Stimulated activated effector memory CD8-positive, alpha-beta T cell treated with anti-CD3 and anti-CD28 coated beads, Interleukin-12 subunit alpha, Interleukin-12 subunit beta, amount 100 ng/mL, for 72 hours (primary cell): Measurements from ENCODE around the gene CEBPZ.
A peak's percentile ranks its signal among the peaks of the same experiment; 100 is the strongest.

Experiments used
- ATAC-seq: fragments of 150-1000 bp; cut with Tn5 transposase; 2 replicates; pipeline ENCODE4 v1.10.0; 2021
- DNase-seq, 2 donors: peaks; one replicate each; pipeline ENCODE4 v3.0.0; 2021 to 2022; ENCODE audit warnings: low spot score in 2 of 2
- H3K27ac Mint-ChIP-seq: one replicate; pipeline ENCODE4 v1.8.0; 2022; ENCODE audit warnings: mild to moderate bottlenecking, mixed read lengths
- H3K36me3 Mint-ChIP-seq: one replicate; pipeline ENCODE4 v1.8.0; 2022; ENCODE audit warnings: mild to moderate bottlenecking, mixed read lengths
- H3K4me1 Mint-ChIP-seq: one replicate; pipeline ENCODE4 v1.8.0; 2022; ENCODE audit warnings: mixed read lengths
- H3K4me3 Mint-ChIP-seq: one replicate; pipeline ENCODE4 v1.8.0; 2022; ENCODE audit warnings: mild to moderate bottlenecking, mixed read lengths
- H3K9me3 Mint-ChIP-seq: one replicate; pipeline ENCODE4 v1.8.0; 2022; ENCODE audit warnings: mixed read lengths

Gene CEBPZ, protein sequence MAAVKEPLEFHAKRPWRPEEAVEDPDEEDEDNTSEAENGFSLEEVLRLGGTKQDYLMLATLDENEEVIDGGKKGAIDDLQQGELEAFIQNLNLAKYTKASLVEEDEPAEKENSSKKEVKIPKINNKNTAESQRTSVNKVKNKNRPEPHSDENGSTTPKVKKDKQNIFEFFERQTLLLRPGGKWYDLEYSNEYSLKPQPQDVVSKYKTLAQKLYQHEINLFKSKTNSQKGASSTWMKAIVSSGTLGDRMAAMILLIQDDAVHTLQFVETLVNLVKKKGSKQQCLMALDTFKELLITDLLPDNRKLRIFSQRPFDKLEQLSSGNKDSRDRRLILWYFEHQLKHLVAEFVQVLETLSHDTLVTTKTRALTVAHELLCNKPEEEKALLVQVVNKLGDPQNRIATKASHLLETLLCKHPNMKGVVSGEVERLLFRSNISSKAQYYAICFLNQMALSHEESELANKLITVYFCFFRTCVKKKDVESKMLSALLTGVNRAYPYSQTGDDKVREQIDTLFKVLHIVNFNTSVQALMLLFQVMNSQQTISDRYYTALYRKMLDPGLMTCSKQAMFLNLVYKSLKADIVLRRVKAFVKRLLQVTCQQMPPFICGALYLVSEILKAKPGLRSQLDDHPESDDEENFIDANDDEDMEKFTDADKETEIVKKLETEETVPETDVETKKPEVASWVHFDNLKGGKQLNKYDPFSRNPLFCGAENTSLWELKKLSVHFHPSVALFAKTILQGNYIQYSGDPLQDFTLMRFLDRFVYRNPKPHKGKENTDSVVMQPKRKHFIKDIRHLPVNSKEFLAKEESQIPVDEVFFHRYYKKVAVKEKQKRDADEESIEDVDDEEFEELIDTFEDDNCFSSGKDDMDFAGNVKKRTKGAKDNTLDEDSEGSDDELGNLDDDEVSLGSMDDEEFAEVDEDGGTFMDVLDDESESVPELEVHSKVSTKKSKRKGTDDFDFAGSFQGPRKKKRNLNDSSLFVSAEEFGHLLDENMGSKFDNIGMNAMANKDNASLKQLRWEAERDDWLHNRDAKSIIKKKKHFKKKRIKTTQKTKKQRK

DNA sequence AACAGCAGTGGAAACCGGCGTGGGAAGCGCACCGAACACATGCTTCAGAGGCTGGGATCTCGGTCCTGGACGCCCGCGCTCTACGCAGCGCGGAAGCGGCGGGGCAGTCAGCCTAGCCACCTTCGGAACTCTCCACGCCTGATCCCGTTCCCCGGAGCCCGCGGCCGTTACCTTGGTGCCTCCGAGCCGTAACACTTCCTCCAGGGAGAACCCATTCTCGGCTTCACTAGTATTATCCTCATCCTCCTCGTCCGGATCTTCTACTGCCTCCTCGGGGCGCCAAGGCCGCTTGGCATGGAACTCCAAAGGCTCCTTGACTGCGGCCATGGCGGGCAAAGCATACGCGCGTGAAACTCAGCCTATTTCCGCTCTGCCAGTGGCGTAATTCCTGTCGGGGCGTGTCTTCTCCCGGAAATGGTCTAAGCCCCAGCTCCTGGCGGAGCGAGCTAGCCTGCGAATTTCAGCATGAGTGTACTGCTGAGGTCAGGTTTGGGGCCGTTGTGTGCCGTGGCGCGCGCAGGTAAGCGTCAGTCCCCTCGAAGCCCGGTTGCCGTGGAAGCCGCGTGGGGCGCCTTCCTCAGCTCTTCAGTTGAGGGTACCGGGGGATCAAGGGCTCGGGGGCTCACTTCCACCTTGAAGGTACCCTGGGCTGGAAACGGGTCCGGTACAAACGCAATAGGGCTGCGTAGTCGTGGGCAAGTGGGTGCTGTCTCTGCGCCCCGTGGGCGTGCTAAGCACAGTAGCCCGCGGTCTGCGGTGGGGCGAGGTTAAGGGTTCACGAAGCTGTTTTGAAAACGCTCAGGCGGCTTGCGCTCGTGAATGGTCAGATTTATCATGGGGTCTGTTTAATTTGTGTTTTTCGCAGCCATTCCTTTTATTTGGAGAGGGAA lies at the start of gene CEBPZ, which contains the start of gene NDUFAF7:
Gene CEBPZ (minus strand): TSS at position 356 of the 890 bp plus-strand sequence. CDS start 29 bp downstream, at position 327.
Gene NDUFAF7 (plus strand): TSS at position 418 of the 890 bp plus-strand sequence. CDS start 48 bp downstream, at position 466.
- no peaks in the 10 kb centered on the region for H3K9me3 Mint-ChIP-seq
- DNase-seq (peak; percentile 74 to 94), ATAC-seq (peak; percentile 97)
- H3K36me3 Mint-ChIP-seq, result peaks cover 55% of the 10 kb centered on the region
- peaks cover 29% of the 10 kb centered on the region for H3K4me1 Mint-ChIP-seq
- no peak within 1 kb of the TSS for H3K27ac Mint-ChIP-seq
- H3K4me3 Mint-ChIP-seq, result no peak within 1 kb of the TSS

DNA sequence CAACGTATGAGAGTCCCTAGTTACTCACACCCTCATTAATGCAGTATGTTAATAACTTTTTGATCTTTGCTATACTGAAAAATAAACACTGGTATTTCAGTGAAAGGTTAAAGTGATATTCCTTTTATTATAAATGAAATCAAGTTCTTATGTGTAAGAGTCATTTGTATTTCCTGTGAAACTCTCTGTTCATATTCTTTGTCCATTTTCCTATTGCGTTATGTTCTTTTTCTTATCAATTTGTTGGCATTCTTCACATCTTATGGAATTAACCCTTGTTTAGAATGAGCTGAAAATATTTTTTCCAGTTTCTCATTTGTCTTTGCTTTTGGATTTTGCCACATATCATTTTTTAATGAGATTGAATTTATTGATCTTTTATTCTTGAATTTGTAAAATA lies 44.9 kb upstream of the CEBPZ start:
- Mint-ChIP-seq H3K4me1 (no peaks in the 10 kb centered on the region), H3K4me3 (no peak overlapping the region), H3K27ac (no peak overlapping the region), H3K9me3 (no peaks in the 10 kb centered on the region), H3K36me3 (peaks cover 99% of the 10 kb centered on the region)
- DNase-seq (no peak), ATAC-seq (no peak)

DNA sequence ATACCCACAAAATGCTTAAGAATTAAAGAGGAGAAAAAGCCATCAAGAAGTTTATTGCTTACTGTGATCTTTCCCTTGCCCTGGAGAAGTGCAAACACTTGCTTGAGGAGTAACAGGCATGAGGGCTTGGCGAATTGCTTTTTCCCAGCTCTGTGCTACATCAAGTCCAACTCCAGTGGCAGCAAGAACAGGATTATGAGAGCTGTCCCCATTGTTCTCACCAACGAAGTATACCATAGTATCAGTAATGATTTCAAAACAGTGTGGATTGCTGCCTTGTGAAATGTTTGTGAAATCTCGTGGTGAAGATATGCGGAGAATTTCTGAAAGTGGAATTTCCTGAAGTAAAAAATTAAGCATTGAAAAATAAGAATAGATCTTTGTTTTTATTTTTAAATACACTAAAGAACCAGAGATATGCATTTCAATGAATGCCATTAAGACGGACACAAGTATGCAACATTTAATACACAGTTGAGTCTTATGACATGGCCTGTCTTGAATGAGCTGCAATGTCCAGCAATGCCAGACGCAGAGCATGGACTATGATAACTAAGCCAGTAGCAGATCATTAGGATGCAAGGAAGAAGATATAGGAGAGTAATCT lies 43.1 kb upstream of the CEBPZ start:
- peaks cover 99% of the 10 kb centered on the region for H3K36me3 Mint-ChIP-seq
- H3K9me3 Mint-ChIP-seq, result no peaks in the 10 kb centered on the region
- DNase-seq, result no peak
- no peaks in the 10 kb centered on the region for H3K4me1 Mint-ChIP-seq
- H3K4me3 Mint-ChIP-seq, result no peak overlapping the region
- ATAC-seq, result no peak
- no peak overlapping the region for H3K27ac Mint-ChIP-seq

DNA sequence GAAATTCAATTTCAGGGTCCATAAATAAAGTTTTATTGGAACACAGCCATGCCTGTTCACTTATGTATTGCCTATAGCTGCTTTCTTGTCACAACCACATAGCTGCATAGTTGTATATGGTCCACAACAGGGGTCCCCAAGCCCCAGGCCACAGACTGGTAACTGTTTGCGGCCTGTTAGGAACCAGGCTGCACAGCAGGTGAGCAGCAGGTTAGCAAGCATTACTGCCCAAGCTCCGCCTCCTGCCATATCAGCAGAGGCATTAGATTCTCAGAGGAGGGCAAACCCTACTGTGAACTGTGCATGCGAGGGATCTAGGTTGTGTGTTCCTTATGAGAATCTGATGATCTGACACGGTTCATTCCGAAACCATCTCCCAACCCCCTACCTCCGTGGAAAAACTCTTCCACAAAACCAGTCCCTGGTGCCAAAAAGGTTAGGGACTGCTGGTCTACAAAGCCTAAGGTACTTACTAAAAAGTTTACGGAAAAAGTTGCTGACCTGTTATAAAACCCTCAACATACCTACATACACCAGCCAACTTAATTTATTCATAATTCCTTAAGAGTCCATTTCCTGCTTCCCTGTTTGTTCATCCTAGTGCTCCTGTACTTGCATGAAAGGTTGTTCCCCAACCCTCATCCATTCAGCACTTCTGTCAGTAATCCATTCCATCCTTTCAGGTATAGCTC lies 40.1 kb upstream of the CEBPZ start:
- Mint-ChIP-seq H3K27ac (no peak overlapping the region), H3K4me1 (peaks cover 7% of the 10 kb centered on the region), H3K36me3 (peaks cover 100% of the 10 kb centered on the region), H3K4me3 (no peak overlapping the region), H3K9me3 (no peaks in the 10 kb centered on the region)
- ATAC-seq, result no peak
- DNase-seq, result no peak

DNA sequence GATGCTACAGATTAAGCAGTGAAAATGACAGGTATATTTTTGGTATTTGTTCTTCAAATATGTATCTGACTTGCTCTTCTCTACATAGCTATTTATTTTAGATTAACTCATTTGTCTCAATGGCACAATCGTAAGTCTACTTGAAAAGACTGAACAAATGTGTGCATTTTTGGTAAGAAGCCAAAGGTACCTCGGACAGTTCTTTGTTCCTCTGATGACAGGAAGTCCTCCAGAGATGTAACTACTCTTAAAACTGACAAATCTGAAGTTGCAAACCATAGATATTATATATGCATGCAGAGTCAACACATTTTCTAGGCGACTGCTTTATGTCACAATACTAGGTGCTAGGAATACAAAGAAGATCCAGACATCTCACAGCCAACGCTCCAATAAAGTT lies 36.7 kb upstream of the CEBPZ start:
- DNase-seq (no peak), ATAC-seq (no peak)
- H3K9me3 Mint-ChIP-seq, result no peaks in the 10 kb centered on the region
- H3K27ac Mint-ChIP-seq, result no peak overlapping the region
- no peak overlapping the region for H3K4me3 Mint-ChIP-seq
- H3K4me1 Mint-ChIP-seq, result peaks cover 7% of the 10 kb centered on the region
- H3K36me3 Mint-ChIP-seq, result peaks cover 92% of the 10 kb centered on the region

DNA sequence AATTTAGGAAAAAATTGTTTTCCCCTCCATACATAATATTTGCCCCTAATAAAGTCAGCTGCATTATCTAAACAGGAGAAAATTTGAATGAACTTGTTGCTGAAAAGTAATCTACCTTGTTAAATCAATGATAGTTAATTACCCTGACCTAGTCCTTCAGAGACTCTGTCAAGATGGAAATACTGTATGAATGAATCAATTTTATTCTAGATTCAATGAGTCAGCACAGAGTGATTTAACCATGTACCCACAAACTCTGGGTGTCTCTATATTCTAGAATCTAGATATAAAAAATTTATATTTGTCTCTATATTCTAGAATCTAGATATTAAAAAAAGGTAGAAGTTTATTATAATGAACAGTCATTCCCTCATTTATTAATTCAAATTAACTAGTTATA lies 36.3 kb upstream of the CEBPZ start:
- no peaks in the 10 kb centered on the region for H3K9me3 Mint-ChIP-seq
- peaks cover 92% of the 10 kb centered on the region for H3K36me3 Mint-ChIP-seq
- no peak overlapping the region for H3K4me3 Mint-ChIP-seq
- H3K27ac Mint-ChIP-seq, result no peak overlapping the region
- ATAC-seq (peak; percentile 69), DNase-seq (no peak)
- H3K4me1 Mint-ChIP-seq, result peaks cover 7% of the 10 kb centered on the region

DNA sequence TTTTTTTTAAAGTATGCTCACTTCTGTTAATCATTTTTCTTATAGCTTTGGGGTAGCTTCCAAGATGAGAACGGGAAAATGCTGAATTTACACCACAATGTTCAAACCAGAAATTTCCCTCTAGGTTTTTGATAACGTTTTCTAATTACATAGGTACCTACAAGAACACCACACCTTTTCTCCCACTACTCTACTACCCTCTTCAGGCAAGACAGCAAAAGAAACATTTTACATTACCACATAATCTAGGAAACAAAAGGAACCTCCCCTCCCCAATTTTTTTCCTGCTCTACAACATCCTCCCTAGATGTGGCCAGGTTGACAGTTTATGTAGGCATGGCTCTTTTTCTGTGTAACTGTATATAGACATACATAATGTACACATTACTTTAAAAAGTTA lies 32.4 kb upstream of the CEBPZ start:
- no peak overlapping the region for H3K4me3 Mint-ChIP-seq
- no peak overlapping the region for H3K27ac Mint-ChIP-seq
- peaks cover 77% of the 10 kb centered on the region for H3K36me3 Mint-ChIP-seq
- peaks cover 7% of the 10 kb centered on the region for H3K4me1 Mint-ChIP-seq
- no peaks in the 10 kb centered on the region for H3K9me3 Mint-ChIP-seq
- ATAC-seq, result no peak
- DNase-seq, result no peak

DNA sequence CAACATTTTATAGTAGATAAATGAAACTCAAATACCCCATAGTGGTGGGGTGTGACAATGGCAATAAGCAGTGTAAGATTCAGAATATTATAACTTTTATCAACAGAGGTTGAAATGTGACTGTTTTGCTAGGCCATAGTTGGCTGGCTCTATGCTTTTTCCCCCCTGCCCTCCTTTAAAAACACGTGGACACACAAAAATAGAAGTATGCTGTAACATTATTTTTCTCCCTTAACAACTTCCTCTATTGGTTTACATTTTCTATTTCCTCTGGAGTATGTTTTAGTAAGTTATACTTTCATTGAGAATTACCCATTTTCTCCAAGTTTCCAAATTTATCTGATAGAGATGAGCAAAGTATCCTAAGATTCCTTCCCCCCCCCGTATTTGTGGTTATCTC lies 31.1 kb upstream of the CEBPZ start:
- no peaks in the 10 kb centered on the region for H3K9me3 Mint-ChIP-seq
- H3K4me1 Mint-ChIP-seq, result no peaks in the 10 kb centered on the region
- H3K4me3 Mint-ChIP-seq, result no peak overlapping the region
- peaks cover 77% of the 10 kb centered on the region for H3K36me3 Mint-ChIP-seq
- H3K27ac Mint-ChIP-seq, result peak overlapping the region; percentile 65
- DNase-seq (no peak), ATAC-seq (no peak)

DNA sequence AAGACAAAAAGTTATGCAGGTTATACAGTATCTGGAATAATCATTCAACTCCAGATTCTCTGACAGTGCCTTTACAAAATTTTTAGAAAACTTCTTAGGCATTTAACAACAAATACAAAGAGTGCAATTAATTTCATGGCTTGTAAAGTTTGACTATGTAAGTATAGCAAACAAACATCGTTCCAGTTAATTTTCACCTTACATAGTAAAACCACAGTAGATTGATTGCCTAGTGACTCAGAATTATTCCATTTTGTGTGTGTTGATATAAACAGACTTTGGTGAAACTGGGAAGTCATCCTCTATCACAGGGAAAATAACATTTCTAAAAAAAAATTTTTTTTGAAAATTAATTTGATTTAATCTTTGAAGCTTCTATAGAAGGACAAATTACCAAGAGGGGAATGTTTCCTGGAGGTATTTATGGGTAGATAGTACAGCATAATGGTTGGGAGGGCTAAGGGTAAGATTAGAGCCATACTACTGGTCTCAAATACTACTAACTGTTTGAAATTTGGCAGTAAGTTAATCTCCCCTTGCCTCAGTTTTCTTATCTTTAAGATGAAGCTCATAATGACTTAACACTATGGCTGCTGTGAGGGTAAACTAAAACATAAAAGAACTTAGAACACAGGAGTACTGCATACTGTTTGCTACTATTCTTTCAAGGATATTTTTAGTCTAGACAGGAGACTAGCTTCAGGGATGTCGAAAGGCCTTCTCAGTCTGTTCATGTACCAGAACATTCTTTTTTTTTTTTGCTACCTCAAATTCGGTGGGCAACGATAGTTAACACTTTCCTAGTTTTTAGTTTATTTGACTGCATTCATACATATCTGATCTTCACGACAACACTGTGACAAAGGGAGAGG lies 19.7 kb upstream of the CEBPZ start:
- no peak overlapping the region for H3K27ac Mint-ChIP-seq
- no peaks in the 10 kb centered on the region for H3K4me1 Mint-ChIP-seq
- DNase-seq (no peak), ATAC-seq (no peak)
- H3K36me3 Mint-ChIP-seq, result peaks cover 99% of the 10 kb centered on the region
- no peaks in the 10 kb centered on the region for H3K9me3 Mint-ChIP-seq
- H3K4me3 Mint-ChIP-seq, result no peak overlapping the region

DNA sequence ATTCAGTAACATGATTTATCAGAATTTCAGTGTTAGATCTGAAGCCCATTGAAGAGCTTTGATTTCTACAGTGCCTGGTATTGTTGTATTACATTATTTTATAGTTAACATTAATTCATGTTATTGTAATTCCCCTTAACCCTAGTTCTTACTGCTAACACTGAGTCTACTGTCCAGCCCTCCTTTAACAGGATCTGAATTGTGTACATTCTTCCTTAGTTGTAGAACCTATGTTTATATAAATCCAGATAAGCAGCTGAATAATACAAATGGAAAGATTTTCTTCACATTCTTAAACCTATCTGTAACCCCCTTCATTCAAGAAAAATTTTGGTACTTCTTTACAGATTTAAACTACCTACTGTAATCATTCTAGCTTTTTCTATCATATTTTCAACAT lies 14.8 kb upstream of the CEBPZ start:
- no peak overlapping the region for H3K27ac Mint-ChIP-seq
- H3K4me3 Mint-ChIP-seq, result no peak overlapping the region
- H3K4me1 Mint-ChIP-seq, result peaks cover 6% of the 10 kb centered on the region
- DNase-seq (no peak), ATAC-seq (no peak)
- H3K9me3 Mint-ChIP-seq, result no peaks in the 10 kb centered on the region
- H3K36me3 Mint-ChIP-seq, result peaks cover 83% of the 10 kb centered on the region

DNA sequence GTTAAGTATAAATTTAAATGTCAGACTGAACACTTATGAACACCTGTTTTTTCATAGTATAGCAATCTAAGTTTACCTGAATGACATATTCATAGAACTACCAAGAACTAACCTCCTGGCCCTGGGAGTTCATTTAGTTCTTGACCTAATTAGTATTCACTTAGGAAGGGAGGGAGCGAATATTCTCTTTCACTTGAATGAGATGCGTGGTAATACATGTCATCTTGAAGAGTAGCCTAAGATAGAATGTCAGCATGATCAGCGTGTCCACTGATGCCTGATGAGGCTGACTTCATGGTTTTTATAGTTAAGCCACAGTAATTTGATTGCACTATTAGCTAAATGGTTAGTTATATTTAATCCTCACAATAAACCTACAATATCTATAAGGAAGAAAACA lies 13.4 kb upstream of the CEBPZ start:
- Mint-ChIP-seq H3K4me3 (no peak overlapping the region), H3K4me1 (peaks cover 6% of the 10 kb centered on the region), H3K9me3 (no peaks in the 10 kb centered on the region), H3K36me3 (peaks cover 82% of the 10 kb centered on the region), H3K27ac (no peak overlapping the region)
- no peak for ATAC-seq
- no peak for DNase-seq

DNA sequence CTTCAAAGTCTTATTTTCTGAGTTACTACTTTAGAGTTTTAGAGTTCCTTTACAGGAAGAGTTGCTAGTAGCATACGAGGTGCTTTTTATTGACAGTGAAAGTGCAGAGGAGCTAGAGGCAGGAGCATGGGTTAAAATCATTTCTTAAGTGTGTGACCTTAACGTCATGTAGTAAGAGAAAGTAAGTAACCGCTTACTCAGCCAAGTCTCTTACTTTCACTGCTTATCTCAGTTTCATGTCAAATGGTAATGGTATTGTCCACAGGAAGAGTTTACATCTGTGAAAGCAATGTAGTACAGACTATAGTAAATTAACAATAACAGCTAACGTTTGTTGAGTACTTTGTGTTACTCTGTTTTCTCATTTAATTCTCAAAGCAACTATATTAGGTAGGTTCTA lies 12.6 kb upstream of the CEBPZ start:
- Mint-ChIP-seq H3K4me1 (peaks cover 6% of the 10 kb centered on the region), H3K36me3 (peaks cover 82% of the 10 kb centered on the region), H3K4me3 (no peak overlapping the region), H3K9me3 (no peaks in the 10 kb centered on the region), H3K27ac (no peak overlapping the region)
- ATAC-seq, result peak; percentile 82
- DNase-seq, result no peak

DNA sequence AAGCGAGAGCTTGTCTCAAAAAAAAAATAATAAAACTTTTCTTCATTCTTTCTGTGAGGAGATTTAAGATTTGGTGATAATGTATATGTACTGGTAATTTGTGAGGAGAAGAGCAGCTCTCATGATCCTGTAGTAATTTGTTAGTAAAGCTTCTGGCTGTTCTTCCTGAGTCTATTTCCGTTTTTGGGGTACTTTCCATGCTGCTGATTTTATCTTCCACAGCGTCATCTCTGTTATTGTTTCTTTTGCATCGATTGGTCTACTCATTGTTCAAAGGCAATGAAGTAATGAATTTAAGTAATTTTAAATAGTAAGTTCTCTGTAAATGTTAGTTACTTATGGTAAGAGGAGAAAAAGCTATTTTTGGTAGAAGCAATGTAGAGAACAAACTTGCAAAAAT lies 12.0 kb upstream of the CEBPZ start:
- H3K36me3 Mint-ChIP-seq, result peaks cover 82% of the 10 kb centered on the region
- H3K4me1 Mint-ChIP-seq, result peaks cover 6% of the 10 kb centered on the region
- DNase-seq, result no peak
- no peak overlapping the region for H3K4me3 Mint-ChIP-seq
- no peak for ATAC-seq
- no peak overlapping the region for H3K27ac Mint-ChIP-seq
- no peaks in the 10 kb centered on the region for H3K9me3 Mint-ChIP-seq
